HG02885 (cell line): Measurements from ENCODE around the gene TIMM13.

ENCODE experiments used
- ATAC-seq: cut with Tn5 transposase; IDR thresholded peaks from one replicate; pipeline ENCODE4 v1.9.1; 2021; ENCODE audit warnings: mild to moderate bottlenecking; ENCODE audit not compliant: unreplicated experiment, poor library complexity

TIMM13 gene

DNA sequence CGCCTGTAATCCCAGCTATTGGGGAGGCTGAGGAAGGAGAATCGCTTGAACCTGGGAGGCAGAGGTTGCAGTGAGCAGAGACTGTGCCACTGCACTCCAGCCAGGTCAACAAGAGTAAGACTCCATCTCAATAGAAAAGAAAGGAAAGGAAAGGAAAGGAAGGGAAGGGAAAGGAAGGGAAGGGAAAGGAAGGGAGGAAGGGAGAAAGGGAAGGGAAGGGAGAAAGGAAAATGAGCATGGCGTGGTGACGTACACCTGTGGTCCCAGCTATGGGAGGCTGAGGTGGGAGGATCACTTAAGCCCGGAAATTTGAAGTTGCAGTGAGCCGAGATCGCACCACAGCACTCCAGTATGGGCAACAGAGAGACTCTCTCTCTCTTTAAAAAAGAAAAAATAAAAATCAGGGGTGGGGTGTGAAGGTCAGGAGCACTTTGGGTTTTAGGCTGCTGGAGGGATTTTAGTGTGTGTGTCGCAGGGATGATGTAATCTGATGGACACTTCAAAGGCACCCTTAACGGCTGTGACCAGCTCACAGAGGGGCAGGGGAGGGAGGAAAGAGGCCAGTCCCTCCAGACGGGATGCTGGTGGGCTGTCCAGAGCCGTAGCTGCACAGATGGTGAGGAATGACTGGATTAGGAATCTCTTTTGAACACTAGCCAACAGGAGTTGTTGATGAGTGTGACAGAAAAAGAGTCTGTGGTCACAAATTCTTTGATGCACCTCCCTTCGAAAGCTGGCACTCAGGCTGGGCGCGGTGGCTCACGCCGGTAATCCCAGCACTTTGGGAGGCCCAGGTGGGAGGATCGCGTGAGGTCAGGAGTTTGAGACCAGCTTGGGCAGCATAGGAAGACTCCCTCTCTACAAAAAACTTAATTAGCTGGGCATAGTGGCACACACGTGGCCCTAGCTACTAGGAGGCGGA is 39.8 kb downstream of the TIMM13 start:
- no peak for ATAC-seq

GRCh38 chr19:2385053-2385721 is 42.2 kb downstream of the TIMM13 start:
- no peak for ATAC-seq

DNA sequence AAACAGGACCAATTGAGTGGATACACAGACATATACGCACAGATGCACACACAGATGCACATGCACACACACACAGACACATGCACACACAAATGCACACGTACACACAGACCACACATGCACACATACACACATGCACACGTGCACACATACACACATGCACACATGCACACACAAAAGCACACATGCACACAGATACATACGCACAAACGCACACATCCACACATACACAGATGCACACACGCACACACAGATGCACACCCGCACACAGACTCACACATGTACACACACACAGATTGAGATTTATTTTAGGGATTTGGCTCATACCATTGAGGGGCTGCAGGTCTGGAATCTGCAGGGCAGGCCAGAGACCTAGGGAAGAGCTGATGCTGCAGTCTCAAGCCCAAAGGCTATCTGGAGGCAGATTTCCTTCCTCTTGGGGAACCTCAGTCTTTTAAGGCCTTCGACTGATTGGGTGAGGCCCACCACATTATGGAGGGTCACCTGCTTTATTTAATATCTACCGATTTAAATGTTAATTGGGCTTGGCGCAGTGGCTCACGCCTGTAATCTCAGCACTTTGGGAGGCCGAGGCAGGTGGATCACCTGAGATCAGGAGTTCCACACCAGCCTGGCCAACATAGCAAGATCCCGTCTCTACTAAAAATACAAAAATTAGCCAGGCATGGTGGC is 44.7 kb downstream of the TIMM13 start:
- ATAC-seq, result no peak

GRCh38 chr19:2381148-2381820 is 46.1 kb downstream of the TIMM13 start:
- ATAC-seq, result no peak

GRCh38 chr19:2380567-2380966 is 46.8 kb downstream of the TIMM13 start:
- ATAC-seq, result no peak

- ATAC-seq, result no peak
These were observed 50.4 kb downstream of the TIMM13 start for GRCh38 chr19:2376784-2377519.
